Left renal cortex interstitium (tissue), 4 donors: ENCODE measurements around the gene SCYGR5. TPM values are rescaled to one million over a fixed set of nuclear protein-coding genes. Genes with fewer than 3 reads are reported as not detected.
"Not testable (repeated sequence)": the region's sequence is repeated elsewhere in the genome, so short reads cannot be mapped to it uniquely, and the experiment has no call there.

Source experiments
- DNase-seq, 4 donors: peaks; one replicate each; pipeline ENCODE4 v3.0.0-alpha.2; 2013; ENCODE audit warnings: low read depth in 4 of 4, low spot score in 2 of 4, missing footprints in 1 of 4
- polyA plus RNA-seq, 4 donors: library from polyadenylated mRNA; unstranded; fragments of 120-200 nt; gene quantifications; one replicate each; pipeline ENCODE4 v1.2.1, GENCODE V29; 2013; ENCODE audit not compliant: insufficient read length in 4 of 4

The SCYGR5 gene
- polyA plus RNA-seq = not detected

DNA sequence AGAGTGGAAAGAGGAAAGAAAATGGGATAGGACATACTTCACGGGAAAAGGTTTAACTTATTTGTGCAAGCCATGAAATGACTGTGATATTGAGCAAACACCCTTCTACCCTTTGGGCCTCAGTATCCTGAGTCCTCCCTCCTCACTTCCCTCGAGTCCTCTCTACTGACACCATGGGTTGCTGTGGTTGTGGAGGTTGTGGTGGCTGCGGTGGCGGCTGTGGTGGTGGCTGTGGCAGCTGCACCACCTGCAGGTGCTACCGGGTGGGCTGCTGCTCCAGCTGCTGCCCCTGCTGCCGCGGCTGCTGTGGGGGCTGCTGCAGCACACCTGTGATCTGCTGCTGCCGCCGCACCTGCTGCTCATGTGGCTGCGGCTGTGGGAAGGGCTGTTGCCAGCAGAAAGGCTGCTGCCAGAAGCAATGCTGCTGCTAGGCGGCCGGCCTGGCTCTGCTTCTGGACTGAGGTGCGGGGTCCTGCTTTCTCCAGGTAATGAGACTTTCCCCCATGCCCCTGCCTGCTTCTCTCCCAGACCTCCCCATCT, at the start of gene SCYGR5:
SCYGR5 (plus strand) TSS at position 174 of the 540 bp plus-strand sequence; CDS start at position 174, 0 bp downstream.
- DNase-seq = not testable (repeated sequence)

- DNase-seq = no peak
Observed at GRCh38 chr2:227617316-227618230, 49.0 kb upstream of the SCYGR5 start, which contains the start of gene SCYGR4. Gene SCYGR4 (plus strand): TSS chr2:227617498. CDS start chr2:227617498, 0 bp downstream.

- no peak for DNase-seq
Observed at GRCh38 chr2:227623226-227623625, 43.4 kb upstream of the SCYGR5 start.

DNA sequence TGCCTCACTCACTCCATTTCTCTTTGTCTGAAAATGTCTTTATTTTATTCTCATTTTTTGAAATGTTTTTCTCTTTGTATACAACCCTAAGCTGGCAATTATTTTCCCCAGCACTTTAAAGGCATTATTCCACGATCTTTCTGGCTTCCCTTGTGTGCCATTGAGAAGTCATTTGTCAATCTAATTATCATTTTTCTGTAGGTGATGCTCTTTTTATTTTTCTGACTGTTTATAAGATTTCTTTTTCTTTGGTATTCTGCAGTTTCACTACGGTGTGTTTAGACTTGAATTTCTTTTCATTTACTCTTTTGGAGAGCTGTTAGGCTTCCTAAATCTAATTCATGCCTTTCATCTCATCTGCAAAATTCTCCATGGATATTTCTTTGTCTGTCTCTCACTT, 41.2 kb upstream of the SCYGR5 start:
- DNase-seq = no peak

DNA sequence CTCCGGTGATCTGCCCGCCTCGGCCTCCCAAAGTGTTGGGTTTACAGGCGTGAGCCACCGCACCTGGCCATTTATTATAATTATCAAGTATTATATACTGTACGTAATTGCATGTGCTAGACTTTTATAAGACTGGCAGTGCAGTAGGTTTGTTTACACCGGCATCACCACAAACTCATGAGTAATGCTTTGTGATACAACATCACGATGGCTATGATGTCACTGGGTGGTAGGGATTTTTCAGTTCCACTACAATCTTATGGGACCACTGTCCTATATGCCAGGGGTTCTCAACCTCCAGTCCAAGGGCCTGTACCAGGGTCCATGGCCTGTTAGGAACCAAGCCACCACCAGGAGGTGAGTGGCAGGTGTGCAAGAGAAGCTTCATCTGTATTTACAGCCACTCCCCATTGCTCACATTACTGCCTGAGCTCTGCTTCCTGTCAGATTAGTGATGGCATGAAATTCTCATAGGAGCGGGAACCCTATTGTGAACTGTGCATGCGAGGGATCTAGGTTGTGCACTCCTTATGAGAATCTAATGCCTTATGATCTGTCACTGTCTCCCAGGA, 39.9 kb upstream of the SCYGR5 start:
- no peak for DNase-seq

GRCh38 chr2:227627769-227628168, 38.8 kb upstream of the SCYGR5 start:
- DNase-seq = no peak

DNA sequence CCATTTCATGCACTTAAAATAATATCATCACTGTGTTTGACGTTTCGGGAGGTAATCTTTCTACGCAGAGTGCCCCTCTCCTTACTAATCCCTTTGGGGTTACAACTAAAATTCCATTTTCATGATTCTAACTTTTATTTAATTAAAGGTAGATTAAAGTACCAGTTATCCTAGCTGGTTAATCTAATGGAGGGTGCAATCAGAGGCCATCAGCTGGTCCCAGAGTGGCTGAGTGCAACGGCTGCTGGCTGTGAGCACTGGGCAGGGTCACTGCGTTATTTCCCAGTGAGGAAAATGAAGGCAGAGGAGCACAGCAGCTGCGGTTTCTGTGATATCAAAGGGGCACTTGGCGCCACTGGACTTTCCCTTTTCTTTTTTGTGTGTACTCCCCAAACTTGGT, 37.2 kb upstream of the SCYGR5 start:
- no peak for DNase-seq

GRCh38 chr2:227630322-227630721, 36.3 kb upstream of the SCYGR5 start:
- DNase-seq = no peak

DNA sequence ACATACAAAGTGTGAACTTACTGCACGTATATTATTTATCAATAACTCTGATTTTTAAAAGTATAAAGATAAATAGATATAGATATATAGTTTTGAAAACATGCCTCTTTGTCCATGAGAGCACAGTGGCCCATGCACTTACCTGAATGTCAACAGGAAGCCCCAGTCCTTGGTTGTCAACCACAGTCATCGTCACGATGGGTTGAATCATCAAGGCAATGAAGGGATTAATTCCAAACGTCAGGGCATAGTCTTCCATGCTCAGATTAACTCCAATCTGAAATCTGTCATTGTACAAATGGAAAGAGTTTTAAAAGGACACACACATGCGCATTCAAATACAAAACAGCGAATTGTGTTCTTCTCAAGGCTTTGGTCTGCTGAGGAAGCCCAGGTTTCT, 33.8 kb upstream of the SCYGR5 start:
- DNase-seq = no peak

DNA sequence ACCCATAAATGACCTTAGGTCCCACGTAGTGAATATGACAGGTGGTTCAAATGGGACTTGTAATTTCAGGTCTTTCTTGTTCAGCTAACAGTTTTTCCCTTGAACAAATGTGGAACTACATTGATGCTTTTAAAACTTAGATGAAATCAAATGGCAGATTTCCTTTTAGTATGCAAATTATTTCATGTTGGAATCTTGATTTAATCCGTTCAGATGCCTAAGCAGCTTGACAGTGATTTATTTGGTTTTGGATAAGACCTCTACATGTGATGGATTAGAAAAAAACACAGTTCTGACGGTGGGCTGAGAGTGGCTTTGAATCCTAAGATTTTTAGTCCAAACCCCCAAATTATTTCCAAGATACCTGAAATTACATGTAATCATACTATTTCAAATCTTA, 32.4 kb upstream of the SCYGR5 start:
- DNase-seq = no peak

GRCh38 chr2:227642656-227643055, 23.9 kb upstream of the SCYGR5 start:
- no peak for DNase-seq

DNA sequence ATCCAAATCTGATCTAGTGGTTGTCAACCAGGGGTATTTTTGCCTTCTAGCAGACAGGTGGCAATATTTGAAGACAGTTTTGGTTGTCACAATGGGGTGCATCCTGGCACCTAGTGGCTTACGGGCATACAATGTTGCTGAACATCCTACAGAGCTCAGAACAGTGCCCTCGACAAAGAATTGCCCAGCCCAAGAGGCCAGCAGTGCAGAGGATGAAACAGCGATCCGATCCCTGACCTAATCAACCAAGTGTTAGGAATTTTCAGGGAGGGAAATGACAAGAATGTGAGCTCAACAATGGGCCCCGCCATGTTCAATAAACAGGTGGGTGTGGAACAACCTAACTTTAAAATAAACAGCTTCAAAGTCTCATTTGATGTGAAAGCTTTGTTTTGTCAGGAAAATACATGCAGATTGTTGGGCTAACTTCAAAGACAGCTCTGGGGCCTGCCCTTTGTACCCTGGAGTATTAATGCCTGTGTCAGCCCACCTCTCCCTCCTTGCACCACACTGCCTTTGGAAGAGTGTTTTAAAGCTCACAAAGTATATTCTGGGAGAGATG, 22.5 kb upstream of the SCYGR5 start:
- DNase-seq = no peak

DNA sequence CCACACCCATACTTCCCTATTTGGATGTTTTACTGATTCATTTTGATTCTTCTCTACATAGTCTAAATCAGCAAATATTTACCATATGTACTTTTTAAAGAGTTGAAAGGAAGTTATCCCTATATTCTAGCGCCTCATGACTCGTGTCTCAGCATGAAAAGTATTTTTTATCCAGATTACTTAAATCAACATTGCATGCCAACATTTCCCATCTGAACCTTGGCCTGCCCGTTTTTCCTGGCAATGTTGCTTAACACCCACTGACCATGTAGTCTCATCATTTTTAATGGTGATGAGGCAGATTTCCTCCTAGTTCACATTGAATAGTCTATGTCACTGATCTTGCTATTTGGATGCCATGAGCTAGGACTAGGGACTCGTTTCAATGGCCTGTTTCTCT, 13.2 kb upstream of the SCYGR5 start:
- DNase-seq = no peak

DNA sequence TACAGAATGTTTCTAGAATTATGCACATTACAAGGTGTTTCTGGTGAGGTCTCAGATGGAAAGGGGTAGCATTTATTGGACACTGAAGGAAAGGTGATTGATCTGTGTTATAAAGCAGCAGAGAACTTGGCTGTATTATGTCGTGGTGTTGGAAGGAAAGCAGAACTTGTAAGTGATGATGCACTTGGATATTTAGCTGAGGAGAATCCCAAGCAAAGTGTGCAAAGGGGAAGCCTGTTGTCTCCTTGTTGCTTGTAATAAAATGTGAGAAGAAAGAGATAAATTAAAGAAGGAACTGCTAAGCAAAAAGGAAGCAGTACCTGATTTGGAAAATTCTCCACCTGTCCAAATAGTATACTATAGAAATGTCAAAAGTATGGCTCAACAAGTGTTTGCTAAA, 12.2 kb upstream of the SCYGR5 start:
- DNase-seq = no peak

DNA sequence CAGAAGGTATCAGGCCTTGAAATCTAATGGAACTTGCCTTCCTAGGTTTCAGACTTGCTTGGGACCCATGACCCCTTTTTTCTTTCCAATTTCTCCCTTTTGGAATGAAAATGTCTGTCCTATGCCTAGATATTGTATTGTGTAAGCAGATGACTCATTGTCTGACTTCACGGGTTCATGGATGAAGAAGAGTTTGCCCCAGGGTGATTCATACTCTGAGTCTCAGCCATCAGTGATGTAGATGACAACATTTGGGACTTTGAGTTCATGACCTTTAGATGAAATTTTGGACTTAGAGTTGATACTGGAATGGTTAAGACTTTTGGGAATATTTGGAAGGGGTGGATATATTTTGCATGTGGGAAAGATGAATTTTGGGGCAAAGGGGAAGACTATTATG, 11.2 kb upstream of the SCYGR5 start:
- DNase-seq = no peak

DNA sequence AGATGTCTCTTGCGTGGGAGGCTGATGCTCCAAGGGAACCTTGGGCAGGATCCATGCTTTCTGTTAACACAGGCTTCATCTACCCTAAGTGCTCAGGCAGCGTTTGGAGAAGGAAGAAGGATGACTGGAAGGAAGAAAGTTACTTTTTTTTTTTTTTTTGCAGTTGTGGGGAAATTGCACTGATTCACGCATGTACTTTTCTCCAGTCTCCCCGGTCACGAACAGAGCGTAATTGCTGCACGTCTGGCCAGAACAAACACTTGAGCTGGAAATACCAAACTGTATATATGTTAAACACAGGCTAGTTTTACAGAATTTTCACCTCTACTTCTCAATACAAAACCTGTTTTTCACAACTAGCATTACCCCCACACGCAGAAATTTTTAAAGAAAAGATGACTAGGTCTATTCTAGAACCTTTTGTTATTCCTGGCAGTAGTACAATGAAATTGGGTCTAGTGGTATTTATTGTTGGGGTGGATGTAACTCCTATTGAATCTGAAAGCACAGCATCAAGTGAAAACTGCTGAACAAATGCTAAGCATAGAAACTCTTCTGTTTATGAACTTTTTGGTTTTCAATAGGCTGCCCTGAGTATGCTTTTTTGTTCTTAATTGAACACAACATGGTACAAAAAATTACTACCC, 9.3 kb upstream of the SCYGR5 start:
- no peak for DNase-seq

- DNase-seq = no peak
Observed at GRCh38 chr2:227661025-227661649, 5.5 kb upstream of the SCYGR5 start.

GRCh38 chr2:227661827-227662226, 4.8 kb upstream of the SCYGR5 start:
- no peak for DNase-seq

DNA sequence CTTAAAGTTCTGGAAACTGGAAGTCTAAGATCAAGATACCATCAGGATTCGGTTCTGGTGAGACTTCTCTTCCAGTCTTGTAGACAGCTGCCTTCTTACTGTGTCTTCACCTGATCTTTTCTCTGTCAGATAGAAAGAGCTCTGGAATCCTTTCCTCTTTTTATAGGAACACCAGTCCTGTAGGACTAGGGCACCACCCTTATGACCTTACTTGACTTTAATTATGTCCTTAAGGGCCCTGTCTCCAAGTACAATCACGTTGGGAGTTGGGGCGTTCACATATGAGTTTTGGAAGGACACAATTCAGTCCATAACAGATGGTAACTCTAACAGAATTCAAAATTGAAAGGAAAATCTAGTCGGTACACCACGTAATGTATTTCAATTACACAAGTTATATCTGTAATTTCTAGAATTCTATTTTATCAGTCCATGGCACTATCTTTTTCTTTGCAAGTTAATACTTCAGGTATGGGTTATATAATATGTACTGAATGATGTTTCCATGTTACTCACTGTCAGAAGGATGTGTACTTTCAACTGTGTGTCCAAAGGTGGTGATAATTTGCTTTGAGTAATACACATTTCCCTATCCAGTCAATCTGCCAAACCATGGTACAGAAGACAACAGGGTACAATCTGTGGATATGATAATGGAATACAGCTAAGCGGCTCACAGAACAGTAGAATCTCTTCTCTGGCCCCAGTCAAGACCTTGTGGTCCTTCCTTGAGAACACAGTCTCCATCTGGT, 1.2 kb upstream of the SCYGR5 start:
- DNase-seq = no peak
